NCI-H524 (cell line): Measurements from ENCODE around the gene PPP1CB.
"Not testable (repeated sequence)": the region's sequence is repeated elsewhere in the genome, so short reads cannot be mapped to it uniquely, and the experiment has no call there.

Experiments
- DNase-seq, 2 experiments: peaks; one replicate each; lab custom pipeline; 2025; lab: John Stamatoyannopoulos, UW

The PPP1CB gene

GRCh38 chr2:28778392-28778791 is 26.8 kb downstream of the PPP1CB start:
- DNase-seq, result no peak

- no peak for DNase-seq
Measured at GRCh38 chr2:28779001-28779400, 27.4 kb downstream of the PPP1CB start.

- DNase-seq, result no peak
Measured at GRCh38 chr2:28780496-28780895, 28.9 kb downstream of the PPP1CB start.

GRCh38 chr2:28782423-28782822 is 30.8 kb downstream of the PPP1CB start:
- no peak for DNase-seq

- not testable (repeated sequence) for DNase-seq
Measured at GRCh38 chr2:28784570-28784969, 32.9 kb downstream of the PPP1CB start.

GRCh38 chr2:28796620-28797019 is 45.0 kb downstream of the PPP1CB start:
- no peak for DNase-seq

GRCh38 chr2:28801726-28802125 is 50.1 kb downstream of the PPP1CB start:
- no peak for DNase-seq

- no peak for DNase-seq
Measured at GRCh38 chr2:28802975-28803429, 51.4 kb downstream of the PPP1CB start.

- DNase-seq, result peak in 1 of 2 experiments; percentile 43
Measured at GRCh38 chr2:28809927-28810326, 58.3 kb downstream of the PPP1CB start.

- DNase-seq, result peak; percentile 86
Measured at GRCh38 chr2:28810384-28811285, 59.0 kb downstream of the PPP1CB start, which contains the start of gene SPDYA. Gene SPDYA, plus strand, starts transcription at chr2:28810834. Its CDS starts 5,181 bp downstream, at chr2:28816015.

- no peak for DNase-seq
Measured at GRCh38 chr2:28818053-28818452, 66.4 kb downstream of the PPP1CB start.

- DNase-seq, result peak; percentile 17 to 70
Measured at GRCh38 chr2:28821295-28821958, 69.8 kb downstream of the PPP1CB start.

- no peak for DNase-seq
Measured at GRCh38 chr2:28822036-28822435, 70.4 kb downstream of the PPP1CB start.

GRCh38 chr2:28824207-28824606 is 72.6 kb downstream of the PPP1CB start:
- DNase-seq, result no peak

GRCh38 chr2:28824870-28825269 is 73.2 kb downstream of the PPP1CB start:
- no peak for DNase-seq

GRCh38 chr2:28828382-28828781 is 76.8 kb downstream of the PPP1CB start:
- DNase-seq, result no peak

- DNase-seq, result no peak
Measured at GRCh38 chr2:28833740-28834470, 82.3 kb downstream of the PPP1CB start.

- no peak for DNase-seq
Measured at GRCh38 chr2:28835781-28836180, 84.2 kb downstream of the PPP1CB start.

GRCh38 chr2:28838971-28839370 is 87.3 kb downstream of the PPP1CB start:
- no peak for DNase-seq

- DNase-seq, result no peak
Measured at GRCh38 chr2:28842042-28842441, 90.4 kb downstream of the PPP1CB start.
